Measurements from ENCODE around the gene TCAP.

Gene TCAP

GRCh38 chr17:39669897-39670735 lies 5.0 kb downstream of the TCAP start:
- peaks cover 42% of the 10 kb centered on the region for H3K4me1 ChIP-seq (ENCODE audit: low read length)

GRCh38 chr17:39670746-39671145 lies 5.6 kb downstream of the TCAP start:
- Histone ChIP-seq H3K4me1 (ENCODE audit: low read length) (peaks cover 36% of the 10 kb centered on the region), H3K27ac (ENCODE audit: low read length) (no peak overlapping the region), H3K79me2 (ENCODE audit: low read length) (no peaks in the 10 kb centered on the region), H3K27me3 (ENCODE audit: low read depth, low read length) (peaks cover 6% of the 10 kb centered on the region), H3K9ac (ENCODE audit: low read length) (no peak overlapping the region), H3K36me3 (replicated peaks; ENCODE audit: low read depth, low read length) (no peaks in the 10 kb centered on the region), H4K20me1 (ENCODE audit: insufficient read depth, low read length) (no peaks in the 10 kb centered on the region), H3K4me2 (ENCODE audit: low read length) (no peak overlapping the region), H2AFZ (ENCODE audit: low read depth, low read length) (no peak overlapping the region), H3K4me3 (ENCODE audit: low read length) (no peak overlapping the region), H3K9me3 (ENCODE audit: insufficient read depth, low read length) (no peaks in the 10 kb centered on the region)
- TF ChIP-seq CTCF (IDR thresholded peaks at IDR 0.05; ENCODE audit: low read depth, low read length) = no peak
- TF ChIP-seq EZH2phosphoT487 (IDR thresholded peaks at IDR 0.05; ENCODE audit: low read depth) = no peak

More at GRCh38 chr17:39669897-39670735, 5.0 kb downstream of the TCAP start:
- Histone ChIP-seq H3K9ac (ENCODE audit: low read length) (no peak overlapping the region), H3K79me2 (ENCODE audit: low read length) (no peaks in the 10 kb centered on the region), H3K27me3 (ENCODE audit: low read depth, low read length) (peaks cover 6% of the 10 kb centered on the region), H2AFZ (ENCODE audit: low read depth, low read length) (no peak overlapping the region), H3K36me3 (replicated peaks; ENCODE audit: low read depth, low read length) (no peaks in the 10 kb centered on the region), H3K4me3 (ENCODE audit: low read length) (no peak overlapping the region), H3K4me2 (ENCODE audit: low read length) (no peak overlapping the region), H4K20me1 (ENCODE audit: insufficient read depth, low read length) (no peaks in the 10 kb centered on the region), H3K9me3 (ENCODE audit: insufficient read depth, low read length) (no peaks in the 10 kb centered on the region), H3K27ac (ENCODE audit: low read length) (no peak overlapping the region)
- TF ChIP-seq EZH2phosphoT487 (IDR thresholded peaks at IDR 0.05; ENCODE audit: low read depth) (no peak), CTCF (IDR thresholded peaks at IDR 0.05; ENCODE audit: low read depth, low read length) (no peak)

- Histone ChIP-seq H3K27me3 (ENCODE audit: low read depth, low read length) (peaks cover 6% of the 10 kb centered on the region), H2AFZ (ENCODE audit: low read depth, low read length) (peak overlapping the region; percentile 86), H3K9ac (ENCODE audit: low read length) (peak overlapping the region; percentile 43; the same call in 1 of the 2 replicates)
These were observed 6.7 kb downstream of the TCAP start for GRCh38 chr17:39671651-39672521.

More at GRCh38 chr17:39671651-39672521, 6.7 kb downstream of the TCAP start:
- Histone ChIP-seq H3K4me2 (ENCODE audit: low read length) (peak overlapping the region; percentile 74), H3K4me3 (ENCODE audit: low read length) (peak overlapping the region; percentile 69), H3K27ac (ENCODE audit: low read length) (no peak overlapping the region), H3K9me3 (ENCODE audit: insufficient read depth, low read length) (no peaks in the 10 kb centered on the region), H3K36me3 (replicated peaks; ENCODE audit: low read depth, low read length) (no peaks in the 10 kb centered on the region), H4K20me1 (ENCODE audit: insufficient read depth, low read length) (no peaks in the 10 kb centered on the region), H3K79me2 (ENCODE audit: low read length) (no peaks in the 10 kb centered on the region), H3K4me1 (ENCODE audit: low read length) (peaks cover 24% of the 10 kb centered on the region)
- TF ChIP-seq EZH2phosphoT487 (IDR thresholded peaks at IDR 0.05; ENCODE audit: low read depth) = no peak
- TF ChIP-seq CTCF (IDR thresholded peaks at IDR 0.05; ENCODE audit: low read depth, low read length) = peak; percentile 92

Measured in OCI-LY3 (cell line).